GM21529 (cell line): ENCODE data around the gene IRX4.
"Not testable (repeated sequence)": the region's sequence is repeated elsewhere in the genome, so short reads cannot be mapped to it uniquely, and the experiment has no call there.

ENCODE experiments used
- ATAC-seq: cut with Tn5 transposase; IDR thresholded peaks from one replicate; pipeline ENCODE4 v1.9.1; 2021; ENCODE audit not compliant: unreplicated experiment

Gene IRX4

DNA sequence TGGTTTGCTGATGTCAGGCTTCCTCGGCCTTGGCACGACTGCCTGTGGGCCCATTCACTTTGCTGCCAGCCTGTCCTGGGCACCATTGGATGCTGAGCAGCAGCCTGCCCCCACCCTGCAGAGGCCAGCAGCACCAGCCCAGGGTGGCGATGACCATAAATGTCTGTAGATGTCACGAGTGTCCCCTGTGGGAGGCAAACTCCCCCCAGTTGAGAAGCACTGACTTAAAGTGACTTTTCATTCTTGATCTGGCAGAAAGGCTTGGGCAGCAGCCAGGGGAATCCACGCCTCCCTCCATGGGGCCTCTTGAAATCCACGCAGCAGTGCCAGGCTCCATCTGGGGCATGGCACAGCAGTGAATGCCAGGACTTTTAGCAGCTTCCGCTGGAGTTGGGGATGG, 21.8 kb downstream of the IRX4 start:
- no peak for ATAC-seq

GRCh38 chr5:1860021-1860610, 22.6 kb downstream of the IRX4 start:
- no peak for ATAC-seq

- ATAC-seq, result no peak
These were observed 23.6 kb downstream of the IRX4 start for GRCh38 chr5:1859099-1859498.

GRCh38 chr5:1858436-1858835, 24.3 kb downstream of the IRX4 start:
- no peak for ATAC-seq

DNA sequence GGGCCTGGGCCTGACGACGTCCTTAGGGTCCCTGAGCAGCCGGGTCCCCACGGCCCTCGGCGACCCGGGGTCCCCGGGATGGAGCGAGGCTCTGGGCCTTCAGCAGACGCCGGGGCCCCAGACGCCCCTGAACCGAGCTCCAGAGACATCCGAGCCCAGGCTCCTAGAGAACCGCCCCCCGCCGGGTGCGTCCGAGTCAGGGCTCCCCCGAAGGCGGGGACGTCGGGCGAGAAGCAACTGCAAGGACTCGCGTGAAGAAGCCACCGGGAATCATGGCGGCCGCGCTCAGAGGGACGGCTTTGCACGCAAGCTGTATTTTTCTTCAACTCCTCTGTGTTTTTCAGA, 25.5 kb downstream of the IRX4 start:
- ATAC-seq, result no peak

DNA sequence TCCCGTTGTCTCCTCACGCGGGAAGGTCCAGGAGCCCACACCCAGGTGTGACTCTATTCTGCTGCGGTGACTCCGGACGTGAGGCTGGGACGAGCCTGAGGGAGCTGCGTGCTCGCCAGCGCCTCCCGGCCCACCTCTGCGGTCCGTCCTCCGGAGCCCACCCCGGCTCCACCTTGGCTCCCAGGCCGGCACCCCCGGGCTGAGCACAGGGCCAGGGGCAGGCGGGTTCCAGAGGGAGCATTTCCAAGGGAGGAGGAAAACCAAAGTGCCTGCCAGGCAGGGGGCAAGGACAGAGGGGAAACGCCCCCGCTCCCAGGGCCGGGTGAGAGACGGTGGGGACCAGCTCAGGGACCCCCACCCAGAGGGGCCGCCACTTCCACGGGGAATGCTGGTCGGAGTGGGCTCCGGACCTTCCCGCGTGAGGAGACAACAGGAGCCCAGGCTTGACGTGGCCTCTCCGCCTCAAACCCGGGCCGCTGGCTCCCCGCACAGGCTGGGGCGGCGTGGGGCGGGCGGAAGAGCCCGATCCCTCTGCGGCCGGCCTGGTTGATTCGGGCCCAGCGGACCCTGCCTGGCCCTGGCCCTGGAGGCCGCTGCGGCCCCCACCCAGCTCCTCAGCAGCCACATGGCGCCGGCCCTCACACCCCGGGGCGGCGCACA, 26.0 kb downstream of the IRX4 start:
- no peak for ATAC-seq

DNA sequence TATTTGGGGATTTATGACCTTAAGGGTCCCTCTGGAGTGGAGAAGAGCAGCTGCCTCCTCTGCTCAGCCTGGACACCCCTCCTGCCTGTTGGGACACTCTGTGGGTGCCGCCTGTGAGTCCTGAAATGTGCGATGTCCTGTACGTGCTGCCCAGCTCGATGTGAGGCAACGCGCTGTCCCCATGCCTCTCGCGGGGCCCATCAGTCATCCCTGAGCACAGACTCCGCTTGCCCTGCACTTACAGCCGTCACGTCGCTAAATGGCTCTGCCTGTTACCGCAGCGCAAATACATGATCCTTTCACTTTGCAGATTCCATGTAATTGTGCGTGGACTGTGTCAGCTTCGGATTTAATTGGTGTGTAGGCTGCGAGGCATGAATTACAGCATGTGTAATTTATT, 27.1 kb downstream of the IRX4 start:
- no peak for ATAC-seq

- ATAC-seq, result no peak
These were observed 27.6 kb downstream of the IRX4 start for GRCh38 chr5:1855075-1855474.

GRCh38 chr5:1853531-1853930, 29.2 kb downstream of the IRX4 start:
- ATAC-seq, result no peak

DNA sequence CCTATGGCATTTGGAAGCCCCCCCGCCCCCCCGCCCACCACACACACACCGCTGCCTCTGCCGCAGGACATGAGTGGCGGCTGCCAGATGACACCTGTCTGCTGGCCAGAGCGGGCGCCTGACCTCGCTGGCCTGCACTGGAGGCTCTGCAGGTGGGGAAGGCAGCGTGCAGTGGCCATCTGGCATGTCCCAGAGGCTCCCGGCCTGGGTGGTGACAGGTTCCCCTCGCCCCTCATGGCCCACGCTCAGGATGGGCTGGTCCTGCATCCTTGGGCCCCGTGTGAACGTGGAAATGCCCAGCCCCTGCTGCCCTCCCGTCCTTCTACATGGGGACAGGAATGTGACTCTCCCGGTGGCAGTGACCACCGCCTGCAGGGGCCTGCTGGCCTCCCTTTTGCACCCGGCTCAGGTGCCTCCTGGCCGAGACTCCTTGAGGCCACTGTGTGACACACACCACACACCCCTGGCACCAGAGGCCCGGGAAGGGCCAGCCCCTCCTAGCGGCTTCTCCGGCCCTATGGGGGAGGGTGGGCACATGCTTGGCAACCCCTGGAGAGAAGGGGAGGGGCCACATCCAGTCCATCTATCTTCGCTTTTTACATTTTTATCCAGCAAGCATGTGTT, 30.3 kb downstream of the IRX4 start:
- ATAC-seq, result no peak

DNA sequence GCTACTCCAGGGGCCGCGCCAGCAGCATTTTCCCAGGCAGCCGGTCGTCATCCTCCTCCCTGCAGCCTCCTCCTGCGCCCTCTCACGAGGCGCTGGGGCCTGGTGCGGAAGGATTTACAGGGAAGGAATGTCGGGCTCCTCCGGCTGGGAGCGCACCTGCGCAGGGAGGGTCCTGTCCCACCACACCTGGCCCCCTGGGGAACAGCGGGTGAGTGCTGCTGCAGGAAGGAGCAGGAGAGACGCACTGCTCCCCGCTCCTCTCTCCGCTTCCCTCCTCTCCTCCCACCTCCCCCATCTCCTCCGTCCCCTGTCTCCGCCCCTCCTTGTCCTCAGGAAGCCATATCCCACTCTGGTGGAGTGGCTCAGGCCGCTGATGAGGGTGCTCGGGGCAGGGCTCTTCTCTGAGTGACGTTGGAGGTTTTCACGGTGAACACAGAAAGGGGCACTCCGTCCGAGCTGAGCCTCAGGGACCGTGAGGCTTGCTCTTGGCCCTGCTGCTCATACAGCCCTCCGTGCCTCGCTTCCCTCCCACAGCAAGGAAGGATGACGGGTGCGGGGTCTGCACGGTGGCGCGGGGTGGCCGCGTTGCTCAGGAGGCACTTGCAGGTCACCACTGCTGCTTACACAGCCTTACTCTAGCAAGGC, 31.3 kb downstream of the IRX4 start:
- no peak for ATAC-seq

DNA sequence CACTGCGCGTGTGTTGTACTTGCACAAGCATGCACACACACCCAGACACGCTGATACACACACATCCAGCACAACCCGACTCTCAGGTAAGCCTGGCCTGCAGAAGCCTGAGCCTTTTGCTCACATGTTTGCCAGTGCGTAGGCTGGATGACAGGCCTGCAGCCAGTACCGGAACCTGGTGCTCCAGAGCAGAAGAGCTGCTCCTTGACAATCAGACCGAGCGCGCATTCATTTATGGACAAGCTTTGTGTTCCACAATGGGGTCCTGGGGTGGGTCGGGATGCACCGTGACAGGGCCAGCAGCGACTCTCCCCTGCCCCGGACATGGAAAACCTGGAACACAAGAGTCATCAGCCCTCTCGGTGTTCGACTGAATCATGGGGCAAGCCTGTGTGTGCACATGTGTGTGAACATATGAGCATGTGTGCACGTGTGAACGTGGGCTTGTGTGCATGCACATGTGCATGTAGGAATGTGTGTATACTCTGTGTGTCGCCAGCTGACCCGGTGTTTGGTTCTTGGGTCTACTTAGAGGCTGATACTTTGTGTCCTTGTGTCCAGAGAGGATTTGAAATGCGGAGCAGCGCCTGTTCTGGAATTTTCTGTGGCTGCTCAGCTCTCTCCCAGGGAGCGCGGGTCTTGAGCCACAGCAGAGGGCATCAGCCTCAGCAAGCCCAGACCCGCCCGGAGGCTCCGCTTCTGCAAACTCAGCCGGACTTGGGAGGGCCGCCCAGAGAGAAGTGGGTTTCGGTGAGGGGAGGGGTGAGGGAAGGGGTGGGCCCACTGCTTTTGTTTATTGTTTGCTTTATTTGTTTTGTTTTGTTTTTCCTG, 32.2 kb downstream of the IRX4 start:
- no peak for ATAC-seq

DNA sequence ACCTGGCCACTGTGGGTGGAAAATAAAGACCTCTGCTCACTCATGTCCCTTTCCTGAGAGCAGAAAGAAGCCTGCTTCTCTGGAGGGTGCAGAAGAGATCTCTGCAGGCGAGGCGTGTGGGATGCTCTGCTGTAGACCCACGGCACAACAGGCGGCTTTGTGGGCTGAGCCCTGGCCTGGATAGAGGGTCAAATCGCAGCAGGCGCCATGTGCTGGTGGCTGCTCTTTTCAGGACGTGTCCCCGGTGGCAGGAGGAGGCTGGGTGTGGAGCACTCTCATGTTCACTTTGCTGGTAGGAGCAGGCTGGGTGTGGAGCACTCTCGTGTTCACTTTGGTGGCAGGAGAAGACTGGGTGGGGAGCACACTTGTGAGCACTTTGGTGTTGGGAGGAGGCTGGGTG, 35.1 kb downstream of the IRX4 start:
- ATAC-seq, result no peak

DNA sequence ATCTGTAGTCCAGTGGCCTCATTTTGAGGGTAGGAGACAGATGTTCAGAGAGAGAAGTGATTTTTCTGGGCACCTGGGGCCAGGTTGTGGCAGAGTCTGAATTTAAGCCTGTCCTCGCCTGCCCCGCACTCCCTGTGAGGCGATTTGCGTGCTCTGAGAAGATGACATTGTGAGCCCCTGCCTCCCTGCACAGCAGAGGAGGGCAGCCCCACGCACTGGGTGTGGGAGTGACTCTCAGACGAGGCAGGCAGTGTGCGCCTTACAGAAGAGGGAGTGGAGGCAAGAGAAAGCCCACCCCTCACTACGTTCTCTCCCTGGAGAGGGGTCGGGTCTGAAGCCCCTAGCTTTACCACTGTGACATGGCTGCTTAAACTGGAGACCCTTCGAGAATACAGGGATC, 35.7 kb downstream of the IRX4 start:
- ATAC-seq, result no peak

GRCh38 chr5:1846583-1846982, 36.1 kb downstream of the IRX4 start:
- ATAC-seq, result no peak

- no peak for ATAC-seq
These were observed 37.0 kb downstream of the IRX4 start for GRCh38 chr5:1845696-1846095.

DNA sequence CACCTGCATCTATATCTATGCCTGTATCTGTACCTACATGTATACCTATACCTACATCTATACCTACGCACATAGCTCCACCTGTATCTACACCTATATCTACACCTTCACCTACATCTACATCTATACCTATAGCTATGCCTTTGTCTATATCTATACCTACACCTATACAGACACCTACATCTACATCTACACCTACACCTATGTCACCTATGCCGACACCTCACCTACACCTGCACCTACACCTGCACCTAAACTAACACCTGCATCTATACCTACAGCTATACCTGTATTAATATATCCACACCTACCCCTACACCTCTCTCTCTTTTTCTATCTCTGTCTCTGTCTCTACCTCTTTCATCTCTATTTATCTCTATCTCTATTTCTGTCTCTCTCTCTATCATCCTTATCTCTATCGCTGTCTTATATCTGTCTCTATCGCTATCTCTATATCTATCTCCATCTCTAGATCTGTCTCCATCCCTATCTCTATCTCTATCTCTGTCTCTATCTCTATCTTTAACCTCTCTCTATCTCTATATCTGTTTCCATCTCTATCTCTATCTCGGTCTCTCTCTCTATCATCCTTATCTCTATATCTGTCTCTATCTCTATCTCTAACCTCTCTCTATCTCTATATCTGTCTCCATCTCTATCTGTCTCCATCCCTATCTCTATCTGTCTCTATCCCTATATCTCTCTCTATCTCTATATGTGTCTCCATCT, 37.9 kb downstream of the IRX4 start:
- no peak for ATAC-seq

GRCh38 chr5:1843761-1844160, 39.0 kb downstream of the IRX4 start:
- ATAC-seq, result not testable (repeated sequence)

GRCh38 chr5:1842004-1842819, 40.5 kb downstream of the IRX4 start:
- ATAC-seq, result no peak
